ENCODE data around the gene MGAT2.
"Not testable (repeated sequence)": the region's sequence is repeated elsewhere in the genome, so short reads cannot be mapped to it uniquely, and the experiment has no call there.

GRCh38 chr14:49584981-49585640, 35.5 kb upstream of the MGAT2 start:
- not testable (repeated sequence) for TF ChIP-seq CTCF, POLR2A, POLR2AphosphoS5 (IDR thresholded peaks at IDR 0.05)

Data from prostate gland (tissue), 2 donors.